Measurements from ENCODE around the gene KRI1.

KRI1 gene

DNA sequence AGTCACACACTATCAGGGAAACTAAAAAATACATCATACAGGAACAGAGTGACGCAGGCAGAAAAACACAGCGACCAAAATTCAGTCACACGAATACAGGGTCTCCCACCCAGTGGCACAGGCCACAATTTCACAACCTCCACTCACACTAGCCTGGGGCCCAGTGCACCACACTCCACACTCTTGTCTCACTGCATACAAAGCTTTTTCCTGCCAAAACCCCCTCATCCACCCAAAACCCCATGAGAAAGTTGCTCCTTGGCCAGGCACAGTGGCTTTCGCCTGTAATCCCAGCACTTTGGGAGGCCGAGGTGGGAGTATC is 49.8 kb downstream of the KRI1 start:
- TF ChIP-seq CTCF (IDR thresholded peaks at IDR 0.05; ENCODE audit: extremely low read depth, insufficient read depth, missing control alignments): no peak
- peak; percentile 22 for DNase-seq (ENCODE audit: low spot score)
- in situ Hi-C loops (cut with MboI; ENCODE audit: low pct_unique_long_range_greater_than_20kb, low sequenced_read_pairs, unreplicated experiment): no loop called here

DNA sequence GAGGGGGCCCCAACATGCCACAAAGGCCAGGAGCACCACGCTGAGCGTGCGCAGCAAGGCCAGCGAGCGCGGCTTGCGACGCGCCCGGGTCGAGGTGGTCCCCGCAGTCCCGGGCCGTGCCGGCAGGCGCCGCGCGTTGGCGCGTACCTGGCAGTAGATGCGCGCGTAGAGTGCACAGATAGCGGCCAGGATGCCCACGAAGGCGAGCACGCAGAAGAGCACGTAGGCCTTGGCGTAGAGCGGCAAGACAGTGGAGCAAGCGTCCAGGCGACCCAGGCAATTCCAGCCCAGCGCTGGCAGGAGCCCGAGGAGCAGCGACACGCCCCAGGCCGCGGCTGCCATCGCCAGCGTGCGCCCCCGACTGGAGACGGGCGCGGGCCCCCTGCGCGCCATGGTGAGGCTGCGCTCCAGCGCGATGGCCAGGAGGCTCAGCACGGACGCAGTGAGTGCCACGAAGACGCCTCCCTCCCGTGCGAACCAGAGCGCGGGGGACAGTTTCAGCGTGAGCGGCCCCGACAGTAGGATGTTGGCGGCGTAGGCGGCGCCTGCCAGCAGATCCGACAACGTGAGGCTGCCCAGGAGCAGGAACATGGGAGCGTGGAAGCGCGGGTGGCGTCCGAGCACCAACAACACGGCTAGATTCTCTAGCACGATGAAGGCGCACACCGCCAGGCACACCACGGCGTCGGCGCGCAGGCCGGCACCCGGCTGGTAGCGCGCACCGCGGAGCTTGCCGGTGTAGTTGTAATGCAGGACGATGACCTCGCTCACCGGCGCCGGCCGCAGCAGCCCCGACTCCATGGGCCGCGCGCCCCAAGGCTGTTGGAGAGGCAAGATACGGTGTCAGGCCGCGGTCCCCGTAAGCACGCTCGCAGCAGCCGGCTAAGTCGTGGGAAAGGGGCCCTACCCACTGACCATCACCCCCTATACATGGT is 51.3 kb downstream of the KRI1 start:
- no peak for TF ChIP-seq CTCF (IDR thresholded peaks at IDR 0.05; ENCODE audit: extremely low read depth, insufficient read depth, missing control alignments)
- peak; percentile 57 for DNase-seq (ENCODE audit: low spot score)
- in situ Hi-C loops (cut with MboI; ENCODE audit: low pct_unique_long_range_greater_than_20kb, low sequenced_read_pairs, unreplicated experiment): no loop called here

DNA sequence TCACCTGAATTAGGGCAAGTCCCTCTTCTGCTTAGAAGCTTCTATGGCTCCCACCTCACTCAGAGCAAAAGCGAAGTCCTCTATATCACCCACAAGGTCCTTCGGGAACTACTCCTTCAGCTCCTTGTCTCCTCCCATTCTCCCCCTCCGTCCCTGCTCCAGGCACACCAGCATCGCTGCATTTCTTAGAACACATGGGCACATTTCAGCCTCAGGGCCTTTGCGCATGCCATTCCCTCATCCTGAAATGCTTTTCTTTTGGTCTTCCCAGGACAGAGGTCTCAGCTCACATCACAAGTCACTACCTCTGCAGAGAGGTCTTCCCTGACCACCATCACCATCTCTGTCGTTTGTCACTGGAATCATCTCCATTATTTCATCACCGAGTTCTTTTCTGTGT is 52.6 kb downstream of the KRI1 start:
- DNase-seq (ENCODE audit: low spot score): peak; percentile 24
- in situ Hi-C loops (cut with MboI; ENCODE audit: low pct_unique_long_range_greater_than_20kb, low sequenced_read_pairs, unreplicated experiment): no loop called here
- no peak for TF ChIP-seq CTCF (IDR thresholded peaks at IDR 0.05; ENCODE audit: extremely low read depth, insufficient read depth, missing control alignments)

- TF ChIP-seq CTCF (IDR thresholded peaks at IDR 0.05; ENCODE audit: extremely low read depth, insufficient read depth, missing control alignments): peak; percentile 72
- DNase-seq (ENCODE audit: low spot score): peak; percentile 82
- in situ Hi-C loops (cut with MboI; ENCODE audit: low pct_unique_long_range_greater_than_20kb, low sequenced_read_pairs, unreplicated experiment): no loop called here
Measured at GRCh38 chr19:10510301-10510802, 55.5 kb downstream of the KRI1 start.

- TF ChIP-seq CTCF (IDR thresholded peaks at IDR 0.05; ENCODE audit: extremely low read depth, insufficient read depth, missing control alignments): no peak
- in situ Hi-C loops (cut with MboI; ENCODE audit: low pct_unique_long_range_greater_than_20kb, low sequenced_read_pairs, unreplicated experiment): no loop called here
- DNase-seq (ENCODE audit: low spot score): no peak
Measured at GRCh38 chr19:10508707-10509106, 57.1 kb downstream of the KRI1 start.

DNA sequence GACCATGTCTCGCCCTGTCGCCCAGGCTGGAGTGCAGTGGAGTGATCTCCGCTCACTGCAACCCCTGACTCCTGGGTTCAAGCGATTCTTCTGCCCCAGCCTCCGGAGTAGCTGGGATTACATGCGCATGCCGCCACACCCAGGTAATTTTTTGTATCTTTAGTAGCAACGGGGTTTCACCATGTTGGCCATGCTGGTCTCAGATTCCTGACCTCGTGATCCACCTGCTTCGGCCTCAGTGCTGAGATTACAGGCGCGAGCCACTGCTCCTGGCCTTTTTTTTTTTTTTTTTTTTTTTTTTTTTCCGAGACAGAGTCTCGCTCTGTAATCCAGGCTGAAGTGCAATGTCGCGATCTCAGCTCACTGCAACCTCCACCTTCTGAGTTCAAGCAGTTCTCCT is 57.8 kb downstream of the KRI1 start:
- in situ Hi-C loops (cut with MboI; ENCODE audit: low pct_unique_long_range_greater_than_20kb, low sequenced_read_pairs, unreplicated experiment): no loop called here
- no peak for DNase-seq (ENCODE audit: low spot score)
- TF ChIP-seq CTCF (IDR thresholded peaks at IDR 0.05; ENCODE audit: extremely low read depth, insufficient read depth, missing control alignments): no peak
